ENCODE data around the gene SMOC1.

Gene SMOC1

DNA sequence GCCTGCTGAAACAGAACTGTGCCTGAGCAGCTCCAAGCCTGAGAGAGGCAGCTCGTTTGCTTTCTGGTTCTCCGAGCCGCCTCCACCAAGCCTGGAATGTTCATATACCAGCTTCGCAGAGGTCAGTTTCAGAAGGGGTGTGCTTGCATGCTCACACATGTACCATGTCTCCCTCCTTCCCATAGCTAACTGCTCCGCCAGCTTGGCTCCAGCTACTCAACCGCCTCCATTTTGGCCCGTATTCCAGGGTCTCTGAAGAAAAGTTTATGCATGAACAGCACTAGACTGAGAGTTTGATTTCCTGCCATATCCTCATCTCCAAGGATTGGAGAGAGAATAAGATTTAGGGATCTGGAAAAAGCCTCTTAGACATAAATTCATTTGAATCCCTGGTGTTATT lies 103.7 kb downstream of the SMOC1 start:
- no peak for DNase-seq (ENCODE audit: low spot score)

DNA sequence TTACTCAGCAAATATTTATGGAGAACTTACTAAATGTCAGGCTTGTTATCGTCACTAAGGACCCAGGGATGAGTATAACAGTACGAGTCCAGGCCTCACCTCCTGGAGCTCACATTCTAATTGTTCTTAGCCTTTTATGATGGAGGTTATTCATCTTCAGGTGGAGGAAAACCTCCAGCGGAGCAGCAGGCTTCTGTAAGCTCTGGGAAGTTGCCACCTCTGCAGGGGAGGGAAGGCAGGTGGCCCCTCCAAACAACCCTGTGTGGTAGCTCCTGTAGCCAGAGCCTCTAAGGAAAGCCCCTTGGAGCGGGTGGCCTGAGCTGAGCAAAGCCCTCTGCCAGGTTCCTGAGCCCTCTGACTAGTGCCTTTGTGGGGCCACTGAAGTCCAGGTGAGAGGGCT lies 104.1 kb downstream of the SMOC1 start:
- DNase-seq (ENCODE audit: low spot score), result no peak

DNA sequence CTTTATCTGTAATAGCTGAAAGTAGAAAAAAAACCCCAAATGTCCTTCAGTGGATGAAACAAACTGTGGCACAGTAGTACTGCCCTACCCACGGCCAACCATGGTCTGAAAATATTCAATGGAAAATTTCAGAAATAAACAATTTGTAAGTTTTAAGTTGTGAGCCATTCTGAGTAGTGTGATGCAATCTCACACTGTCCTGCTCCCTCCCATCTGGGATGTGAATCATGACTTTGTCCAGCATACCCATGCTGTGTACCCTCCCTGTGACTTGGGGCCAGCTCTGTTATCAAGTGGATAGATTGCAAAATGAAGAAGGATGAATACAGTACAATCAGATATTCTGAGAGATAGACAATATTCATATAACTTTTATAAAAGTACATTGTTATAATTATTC lies 106.2 kb downstream of the SMOC1 start:
- no peak for DNase-seq (ENCODE audit: low spot score)

DNA sequence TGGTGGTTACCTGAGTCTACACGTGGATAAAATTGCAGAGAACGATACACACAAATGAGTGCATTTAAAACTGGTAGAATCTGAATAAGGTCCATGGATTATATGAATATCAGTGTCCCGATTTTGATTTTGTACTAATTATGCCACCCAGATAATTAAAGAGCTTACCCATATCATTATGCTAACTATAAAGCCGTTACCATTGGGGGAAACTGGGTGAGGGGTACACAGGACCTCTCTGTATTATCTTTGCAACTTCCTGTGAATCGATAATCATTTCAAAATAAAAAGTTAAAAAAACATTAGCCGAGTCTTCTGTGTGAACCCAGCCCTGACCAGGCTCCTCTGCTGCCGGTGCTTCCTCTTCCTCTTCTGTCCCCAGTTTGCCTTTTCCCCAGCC lies 107.1 kb downstream of the SMOC1 start:
- no peak for DNase-seq (ENCODE audit: low spot score)

DNA sequence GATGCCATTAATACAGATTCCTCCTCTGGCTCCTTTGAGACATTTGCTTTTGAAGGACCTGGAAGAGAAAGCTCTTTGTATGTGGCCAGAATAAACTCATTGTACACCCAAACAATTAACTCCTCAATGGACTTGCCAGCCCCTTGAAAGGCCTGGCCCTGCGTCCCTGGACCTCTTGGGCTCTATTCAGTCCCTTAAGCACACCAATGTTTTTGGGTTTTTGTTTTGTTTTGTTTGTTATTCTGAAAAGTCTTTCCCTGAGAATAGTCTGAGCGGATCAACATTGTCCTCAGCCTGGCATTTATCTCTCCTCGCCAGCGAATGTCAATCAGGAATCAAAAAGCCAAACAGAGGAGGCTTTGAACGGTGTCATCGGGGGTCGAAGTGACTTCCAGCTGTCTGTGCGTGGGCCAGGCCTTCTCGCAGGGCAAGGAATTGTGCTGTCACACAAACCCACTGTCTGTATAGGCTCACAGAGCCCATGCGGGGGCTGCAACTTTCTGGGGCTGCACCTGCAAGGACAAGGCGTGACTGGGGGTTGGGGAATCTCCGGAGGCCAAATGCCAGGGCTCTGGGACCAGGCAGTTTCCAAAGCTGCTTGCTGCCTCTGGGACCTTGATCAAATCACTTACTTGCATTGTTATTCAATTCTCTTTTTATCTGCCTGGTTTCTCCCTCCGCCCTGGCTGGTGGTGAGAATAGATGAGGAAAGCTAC lies 108.3 kb downstream of the SMOC1 start:
- no peak for DNase-seq (ENCODE audit: low spot score)

DNA sequence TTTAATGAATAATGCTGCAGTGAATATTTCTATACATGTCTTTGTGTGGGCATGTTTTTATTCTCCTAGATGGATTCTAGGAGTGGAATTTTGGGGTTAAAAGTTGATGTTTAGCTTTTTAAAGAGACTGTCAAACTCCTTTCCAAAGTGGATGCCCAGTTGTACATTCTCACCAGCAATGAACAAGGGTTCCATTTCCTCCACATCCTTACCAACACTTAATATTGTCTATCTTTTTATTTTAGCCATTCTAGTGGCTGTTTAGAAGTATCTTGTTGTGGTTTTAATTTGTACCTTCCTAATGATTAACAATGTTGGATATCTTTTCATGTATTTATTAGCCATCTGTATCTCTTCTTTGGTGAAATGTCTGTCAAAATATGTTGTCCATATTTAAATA lies 109.8 kb downstream of the SMOC1 start:
- no peak for DNase-seq (ENCODE audit: low spot score)

DNA sequence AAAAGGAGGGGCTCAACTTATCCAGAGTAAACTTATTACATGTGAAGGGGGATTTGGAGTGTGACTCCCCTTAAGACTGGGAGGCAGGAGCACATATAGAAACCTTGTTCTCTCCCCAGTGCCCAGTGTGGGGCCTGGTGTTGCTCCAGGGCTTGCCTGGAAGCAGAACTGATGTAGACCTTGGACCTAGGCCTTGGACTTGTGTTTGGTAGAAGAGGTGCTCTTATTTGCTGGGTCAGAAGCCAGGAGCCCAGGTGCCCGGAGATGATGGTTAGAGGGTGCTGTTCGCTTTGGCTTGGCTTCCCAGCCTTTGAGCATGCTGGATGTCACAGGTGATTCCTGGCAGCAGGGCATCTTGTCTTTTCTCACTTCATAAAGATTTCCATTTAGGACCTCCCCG lies 110.4 kb downstream of the SMOC1 start:
- no peak for DNase-seq (ENCODE audit: low spot score)

DNA sequence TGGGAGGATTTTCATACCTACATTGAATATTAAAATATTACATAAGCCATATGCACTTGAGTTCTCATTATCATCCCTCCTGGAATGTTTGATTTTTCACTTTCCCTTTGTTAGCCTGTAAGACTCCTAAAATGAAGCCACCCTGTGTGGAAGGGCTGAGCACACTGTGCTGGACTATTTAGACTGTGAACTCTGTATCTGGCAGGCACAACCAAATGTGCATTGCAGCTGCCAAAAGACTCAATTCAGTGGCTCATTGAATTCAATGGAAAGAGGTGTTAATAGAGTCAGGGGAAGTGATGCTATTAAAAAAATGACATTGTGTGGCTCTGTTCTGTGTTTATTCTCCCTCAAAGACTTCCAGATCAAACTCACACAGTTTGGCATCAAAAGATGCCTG lies 111.1 kb downstream of the SMOC1 start:
- DNase-seq (ENCODE audit: low spot score), result no peak

DNA sequence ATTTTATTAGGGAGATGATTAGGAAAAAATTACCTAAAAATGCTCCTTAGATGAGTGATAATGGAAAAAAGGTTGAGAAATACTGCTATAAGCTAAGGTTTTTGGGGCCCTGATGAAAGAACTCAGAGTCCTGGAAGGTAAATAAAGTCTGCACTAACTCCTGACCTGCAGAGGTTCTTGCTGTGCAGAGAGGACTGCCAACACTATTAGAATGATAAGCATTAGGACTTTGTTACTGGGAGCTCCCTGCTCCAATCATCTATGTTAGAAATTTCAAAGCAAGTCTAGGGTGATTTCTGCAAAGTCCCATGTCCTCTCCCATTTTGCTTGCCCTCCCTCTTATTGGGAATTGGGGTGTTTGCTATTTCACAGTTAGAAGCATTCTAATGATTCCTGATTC lies 112.2 kb downstream of the SMOC1 start:
- DNase-seq (ENCODE audit: low spot score), result no peak

DNA sequence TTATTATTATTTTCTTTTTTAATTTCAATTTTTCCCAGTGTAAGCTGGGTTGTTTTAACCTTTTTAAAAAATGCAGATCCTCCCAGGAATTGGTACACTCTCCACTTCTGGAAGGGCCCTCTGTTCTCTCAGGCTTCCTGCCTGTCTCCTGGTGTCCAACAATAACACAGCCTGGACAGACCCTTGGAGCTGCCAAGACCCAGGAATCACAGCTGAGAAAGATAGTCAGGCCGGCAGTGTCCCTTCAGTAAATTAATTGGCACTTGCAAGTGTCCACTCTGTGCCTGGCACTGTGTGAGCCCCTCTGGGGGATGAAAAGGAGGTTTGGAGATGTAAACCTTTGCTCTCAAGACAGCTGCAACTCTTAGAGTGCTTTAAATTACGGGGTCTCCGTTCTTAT lies 113.3 kb downstream of the SMOC1 start:
- DNase-seq (ENCODE audit: low spot score), result no peak

DNA sequence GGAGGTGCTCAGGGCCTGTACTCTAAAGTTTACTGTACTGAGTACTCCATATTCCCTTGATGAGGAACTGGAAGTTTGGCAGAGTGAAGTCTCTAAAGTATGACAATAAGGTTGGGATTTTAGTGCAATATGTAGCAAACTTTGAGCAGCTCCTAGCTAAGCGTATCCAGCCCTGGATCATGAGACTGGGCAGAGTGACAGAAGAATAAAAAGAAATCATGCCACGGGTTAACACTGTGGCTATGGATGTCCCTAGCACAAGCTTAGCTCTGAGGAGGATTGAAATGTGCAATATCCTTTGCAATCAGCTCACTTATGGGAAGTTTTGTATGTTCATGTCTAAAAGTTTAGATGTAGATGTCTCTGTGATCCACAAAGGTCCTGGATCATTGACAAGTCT lies 114.1 kb downstream of the SMOC1 start:
- no peak for DNase-seq (ENCODE audit: low spot score)

DNA sequence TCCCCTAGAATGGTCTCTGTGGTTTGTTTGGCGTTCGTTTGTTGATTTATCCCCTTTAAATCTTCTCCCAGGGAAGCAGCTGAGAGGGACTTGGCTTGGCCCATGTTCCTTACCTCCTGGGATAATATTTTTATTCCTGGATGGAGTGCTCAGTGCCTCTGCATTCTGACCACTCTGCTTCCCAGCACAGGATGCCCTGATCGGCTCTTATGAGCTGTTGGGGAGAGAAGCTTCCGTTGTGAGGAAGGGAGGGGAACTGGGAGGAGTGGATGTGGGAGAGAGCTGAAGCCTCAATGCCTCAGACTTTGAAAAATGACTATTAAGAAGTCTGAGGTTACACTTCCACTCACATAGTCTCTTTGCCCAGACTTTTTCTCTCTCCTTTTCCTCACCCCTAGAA lies 114.8 kb downstream of the SMOC1 start:
- no peak for DNase-seq (ENCODE audit: low spot score)

DNA sequence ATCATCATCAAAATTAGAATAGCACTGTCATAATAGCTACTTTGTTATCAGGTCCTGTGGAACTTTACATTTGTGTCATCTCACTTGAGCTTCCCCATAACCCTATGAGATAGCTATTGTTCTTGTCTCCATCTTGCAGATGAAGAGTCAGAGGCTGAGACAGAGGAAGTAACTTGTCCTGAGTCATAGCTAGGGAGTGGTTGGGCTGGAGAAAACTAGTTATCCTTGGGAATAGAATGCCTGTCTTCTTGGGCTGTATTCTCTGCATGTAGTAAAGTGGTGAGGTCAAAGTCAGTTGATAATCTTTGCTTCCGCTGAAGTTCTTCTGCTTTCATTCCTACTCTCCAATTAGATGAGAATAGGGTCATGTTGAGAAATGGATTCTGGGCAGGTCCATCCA lies 117.0 kb downstream of the SMOC1 start:
- no peak for DNase-seq (ENCODE audit: low spot score)

DNA sequence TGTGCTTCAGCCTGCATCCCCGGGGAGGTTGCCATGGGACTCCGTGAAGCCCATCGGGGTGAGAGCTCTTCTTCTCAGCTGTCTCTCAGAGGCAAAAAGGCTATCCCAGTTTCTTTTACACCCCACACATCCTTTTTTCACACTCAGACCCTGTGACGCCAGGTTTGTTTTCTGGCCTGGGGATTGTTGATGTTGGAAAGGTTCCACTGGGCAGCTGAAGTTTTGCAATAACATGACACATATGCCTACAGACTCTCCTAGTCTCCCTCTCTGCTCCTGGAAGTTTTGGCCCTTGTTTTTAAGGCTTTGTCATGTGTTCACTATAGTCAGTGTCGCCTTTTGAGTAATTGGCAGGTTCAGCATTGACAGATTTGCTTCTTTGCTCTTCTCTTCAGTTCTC lies 118.6 kb downstream of the SMOC1 start:
- no peak for DNase-seq (ENCODE audit: low spot score)

DNA sequence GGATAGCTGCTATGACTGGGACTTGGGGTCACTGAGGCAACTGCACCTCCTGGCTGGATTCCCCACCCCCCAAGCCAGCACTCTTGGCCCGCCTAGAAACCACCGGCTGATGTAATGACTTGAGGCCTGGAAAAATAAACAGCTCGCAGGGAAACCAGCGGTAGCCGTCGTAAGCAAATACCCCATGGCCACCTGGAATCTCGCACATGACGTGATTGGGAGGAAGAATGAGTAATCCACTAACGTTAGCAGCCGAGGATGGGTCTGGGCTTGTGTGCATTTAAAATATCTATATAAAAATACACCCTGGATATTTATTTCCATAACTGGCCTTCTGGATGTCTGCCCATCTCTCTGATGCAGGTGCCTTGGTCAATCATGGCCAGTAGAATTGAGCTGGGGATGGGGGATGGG lies 120.1 kb downstream of the SMOC1 start:
- DNase-seq (ENCODE audit: low spot score), result no peak

DNA sequence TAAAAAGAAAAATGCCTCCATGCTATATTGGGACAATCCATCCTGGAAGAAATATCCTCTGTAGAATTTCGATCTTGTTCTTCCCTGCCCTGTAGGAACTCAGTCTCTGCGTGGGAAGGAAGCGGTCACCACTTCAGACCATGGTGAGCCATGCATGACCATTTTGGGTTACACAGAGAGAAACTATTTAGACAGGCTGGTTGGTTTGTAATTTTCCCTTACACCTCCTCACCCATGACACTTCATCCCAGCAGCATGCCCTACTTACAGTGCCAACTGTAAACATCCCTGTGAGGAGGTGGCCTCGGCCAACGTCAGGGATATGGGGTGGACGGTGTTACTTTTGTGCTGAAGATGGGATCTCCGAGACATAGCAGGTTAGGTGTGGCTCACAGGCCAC lies 121.4 kb downstream of the SMOC1 start:
- no peak for DNase-seq (ENCODE audit: low spot score)

DNA sequence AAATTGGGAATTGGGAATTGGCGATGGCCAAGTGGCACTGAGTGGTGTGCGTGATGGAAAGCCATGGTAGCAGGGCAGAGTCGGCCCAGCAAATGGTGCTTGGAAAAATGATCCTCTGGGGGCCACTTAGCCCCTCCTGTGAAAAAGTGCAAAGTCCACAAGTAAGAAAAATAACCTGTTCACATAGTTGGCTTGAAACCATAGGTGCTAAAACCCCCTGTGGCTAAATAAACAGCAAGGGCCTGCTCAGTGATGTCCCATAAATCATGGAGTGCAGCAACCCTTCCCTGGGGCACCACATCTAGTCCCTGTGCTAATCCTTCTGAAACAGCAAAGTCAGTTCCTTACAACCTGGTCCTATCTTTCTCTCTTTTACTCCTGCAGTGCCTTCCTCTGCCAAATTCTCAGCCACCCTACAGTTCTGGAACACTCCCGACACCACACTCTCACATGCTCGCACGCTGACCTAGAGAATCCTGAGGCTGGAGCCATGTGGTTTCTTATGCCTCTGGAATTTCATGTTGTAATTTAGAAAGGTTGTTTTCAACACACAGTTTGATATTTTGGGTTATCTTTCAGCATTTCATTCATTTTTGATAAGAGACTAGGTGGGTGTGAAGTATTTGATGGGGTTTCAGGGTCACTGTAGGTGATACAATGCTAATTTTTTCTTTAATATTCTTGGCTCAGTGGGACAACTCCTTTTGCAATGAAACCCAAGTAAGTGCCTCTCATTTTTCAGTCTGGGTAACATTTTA lies 123.6 kb downstream of the SMOC1 start:
- no peak for DNase-seq (ENCODE audit: low spot score)

DNA sequence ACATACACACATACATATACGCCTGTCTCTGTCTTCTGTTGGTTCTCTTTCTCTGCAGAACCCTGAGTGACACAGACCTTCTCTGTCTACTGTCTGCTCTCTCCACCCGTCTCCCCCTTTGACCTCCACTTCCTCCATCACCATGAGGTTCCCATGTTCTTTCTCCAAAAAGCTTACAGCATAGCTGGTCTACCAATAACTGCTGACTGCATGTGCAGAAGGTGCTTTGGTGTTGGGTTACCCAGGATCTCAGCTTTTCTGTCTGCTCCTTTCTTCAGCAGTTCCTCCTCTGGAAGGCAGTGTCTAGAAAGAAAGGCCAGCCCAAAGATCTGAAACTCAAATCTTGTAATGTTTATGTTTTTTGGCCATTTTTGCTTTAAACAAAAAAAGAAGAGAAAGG lies 125.6 kb downstream of the SMOC1 start:
- no peak for DNase-seq (ENCODE audit: low spot score)

DNA sequence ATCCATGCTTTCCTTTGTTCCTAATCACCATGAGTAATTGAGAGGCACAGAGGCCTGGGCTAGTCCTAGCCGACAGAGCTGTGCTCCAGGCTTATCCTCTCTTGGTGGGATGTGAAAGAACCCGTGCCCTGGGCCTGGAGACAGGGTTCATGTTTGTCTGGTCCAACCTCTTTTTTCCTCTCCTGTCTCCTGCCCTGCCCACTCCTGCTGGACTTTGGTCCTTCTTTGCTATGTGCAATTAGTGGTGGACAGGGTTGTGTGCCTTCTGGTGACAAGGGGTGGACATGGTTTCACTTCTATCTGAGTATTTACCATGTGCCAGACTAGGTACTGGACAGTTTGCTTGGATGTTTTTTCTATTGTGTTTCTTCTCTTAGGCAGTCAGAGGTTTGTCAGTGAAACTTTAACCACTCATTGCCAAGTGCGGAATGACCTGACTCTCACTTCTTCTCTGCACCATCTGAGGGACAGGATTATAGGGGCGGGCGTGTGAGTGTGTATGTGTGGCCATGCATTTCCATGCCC lies 126.1 kb downstream of the SMOC1 start:
- DNase-seq (ENCODE audit: low spot score), result no peak

DNA sequence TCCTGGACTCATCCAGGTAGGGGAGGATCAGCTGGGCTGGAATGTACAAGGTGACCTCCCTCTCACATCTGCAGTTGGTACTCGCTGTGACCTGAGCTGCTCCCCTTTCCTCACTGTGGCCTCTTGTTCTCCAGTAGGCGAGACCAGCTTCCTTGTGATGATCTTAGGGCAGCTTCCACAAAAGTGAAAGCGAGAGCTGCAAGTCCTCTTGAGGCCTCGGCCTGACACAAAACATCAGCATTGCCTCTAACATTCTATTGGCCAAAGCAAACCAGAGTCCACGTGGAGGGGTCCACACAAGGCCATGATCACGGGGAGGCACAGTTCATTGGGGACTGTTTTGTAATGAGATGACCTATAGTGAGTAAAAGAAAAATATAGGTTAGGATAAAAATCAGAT lies 127.5 kb downstream of the SMOC1 start:
- DNase-seq (ENCODE audit: low spot score), result no peak

DNA sequence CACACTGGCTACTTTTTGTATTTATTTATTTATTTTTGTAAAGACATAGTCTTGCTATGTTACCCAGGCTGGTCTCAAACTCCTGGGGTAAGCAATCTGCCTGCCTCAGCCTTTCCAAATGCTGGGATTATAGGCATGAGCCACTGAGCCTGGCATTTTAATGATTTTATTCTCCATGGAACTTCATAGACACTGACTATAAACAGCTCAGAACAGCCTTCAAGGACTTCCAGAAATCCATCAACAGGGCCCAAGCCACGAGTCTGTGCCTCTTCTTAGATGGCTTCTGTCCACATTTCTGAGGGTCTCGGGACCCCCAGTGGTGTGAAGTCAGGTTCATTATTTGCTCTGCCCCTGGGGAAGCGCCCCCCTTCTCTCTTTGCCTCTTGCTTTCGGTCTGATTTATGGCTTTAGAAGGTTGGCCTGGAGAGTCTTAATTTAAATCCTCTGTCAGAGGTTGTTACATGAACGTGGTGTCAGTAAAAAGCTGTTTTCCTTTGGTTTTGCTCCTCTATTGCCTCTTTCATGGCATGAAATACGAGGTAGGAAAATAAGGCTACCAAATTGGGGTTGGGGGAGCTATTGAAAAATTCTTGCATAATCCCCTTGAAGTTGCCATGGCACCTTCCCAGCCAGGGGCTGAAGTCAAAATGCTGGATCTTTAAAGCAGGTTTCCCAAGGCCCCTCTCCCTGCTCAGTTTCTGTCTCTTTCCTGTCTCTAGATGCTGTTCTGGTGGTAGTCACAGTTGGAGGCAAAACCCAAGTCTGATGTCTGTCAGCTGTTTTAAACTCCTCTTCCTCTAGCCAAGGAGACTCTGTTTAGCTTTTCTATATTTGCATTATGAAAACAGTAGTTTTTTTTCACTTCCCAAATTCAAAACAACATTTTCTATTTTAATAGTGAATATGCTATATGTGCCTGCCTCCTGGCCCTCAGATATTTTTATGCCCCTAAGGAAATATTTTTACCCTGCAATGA lies 129.4 kb downstream of the SMOC1 start:
- DNase-seq (ENCODE audit: low spot score), result no peak

DNA sequence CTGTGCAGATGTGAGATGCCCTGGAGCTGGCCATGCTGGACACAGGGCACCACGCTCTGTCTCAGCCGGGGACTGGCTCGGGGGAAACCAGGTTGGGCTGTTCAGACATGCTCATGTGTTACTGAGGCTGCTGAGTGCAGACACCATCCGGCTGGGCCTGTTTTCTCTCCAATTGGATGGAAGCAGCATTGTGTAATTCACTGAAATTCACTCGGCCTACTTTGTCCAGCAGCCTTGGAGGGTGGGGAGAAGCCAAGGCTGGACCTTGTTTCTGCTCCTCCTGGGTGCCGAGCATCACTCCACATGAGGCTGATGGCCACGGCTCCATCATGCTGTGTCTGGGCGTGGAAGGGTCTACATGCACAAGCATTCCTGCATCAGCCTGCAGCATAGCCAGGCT lies 130.7 kb downstream of the SMOC1 start:
- DNase-seq (ENCODE audit: low spot score), result no peak

DNA sequence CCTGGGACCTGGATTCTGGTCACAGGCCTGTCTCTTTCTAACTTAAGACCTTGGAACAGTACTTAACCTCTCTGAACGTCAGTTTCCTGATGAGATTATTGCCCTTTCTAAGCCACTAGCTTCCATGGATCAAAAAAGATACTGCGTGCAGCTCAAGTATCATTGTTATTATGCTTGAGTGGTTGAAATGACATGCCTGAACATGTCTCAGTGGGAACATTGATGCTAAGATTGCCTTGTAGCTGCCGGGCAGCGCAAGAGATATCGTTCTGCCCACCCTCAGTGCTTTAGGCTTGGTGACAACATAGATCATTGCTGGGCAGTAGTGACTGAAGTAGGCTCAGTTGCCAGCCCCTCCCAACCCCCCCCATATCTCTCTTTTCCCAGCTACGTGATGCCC lies 131.9 kb downstream of the SMOC1 start:
- no peak for DNase-seq (ENCODE audit: low spot score)
